ENCODE results near the gene CLEC18B.

CLEC18B gene

DNA sequence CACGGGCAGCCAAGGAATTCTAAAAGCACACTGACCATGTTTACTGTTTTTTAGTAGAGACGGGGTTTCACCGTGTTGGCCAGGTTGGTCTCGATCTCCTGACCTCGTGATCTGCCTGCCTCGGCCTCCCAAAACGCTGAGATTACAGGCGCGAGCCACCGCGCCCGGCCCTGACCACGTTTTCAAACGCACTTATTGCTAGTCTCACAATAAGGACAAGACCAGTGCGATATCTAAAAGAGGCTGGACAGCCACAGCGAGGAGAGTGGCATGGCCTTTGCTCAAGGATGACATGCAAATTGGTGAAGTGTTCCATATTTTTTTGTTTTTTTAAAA lies 35.0 kb upstream of the CLEC18B start:
- peaks cover 87% of the 10 kb centered on the region for H3K36me3 ChIP-seq (ENCODE audit: control insufficient read depth, insufficient read depth, low read length)
- H3K27ac ChIP-seq (ENCODE audit: low read depth, low read length): no peak overlapping the region
- H3K9me3 ChIP-seq (ENCODE audit: control insufficient read depth, insufficient read depth, low read length): no peaks in the 10 kb centered on the region
- no peak overlapping the region for H3K9ac ChIP-seq (ENCODE audit: low read depth, low read length)
- no peaks in the 10 kb centered on the region for H3K27me3 ChIP-seq (ENCODE audit: control insufficient read depth, insufficient read depth, low read length)
- H3K4me1 ChIP-seq (ENCODE audit: control insufficient read depth, insufficient read depth, low read length): no peaks in the 10 kb centered on the region
- no peak overlapping the region for H3K4me3 ChIP-seq (ENCODE audit: low read depth, low read length)

DNA sequence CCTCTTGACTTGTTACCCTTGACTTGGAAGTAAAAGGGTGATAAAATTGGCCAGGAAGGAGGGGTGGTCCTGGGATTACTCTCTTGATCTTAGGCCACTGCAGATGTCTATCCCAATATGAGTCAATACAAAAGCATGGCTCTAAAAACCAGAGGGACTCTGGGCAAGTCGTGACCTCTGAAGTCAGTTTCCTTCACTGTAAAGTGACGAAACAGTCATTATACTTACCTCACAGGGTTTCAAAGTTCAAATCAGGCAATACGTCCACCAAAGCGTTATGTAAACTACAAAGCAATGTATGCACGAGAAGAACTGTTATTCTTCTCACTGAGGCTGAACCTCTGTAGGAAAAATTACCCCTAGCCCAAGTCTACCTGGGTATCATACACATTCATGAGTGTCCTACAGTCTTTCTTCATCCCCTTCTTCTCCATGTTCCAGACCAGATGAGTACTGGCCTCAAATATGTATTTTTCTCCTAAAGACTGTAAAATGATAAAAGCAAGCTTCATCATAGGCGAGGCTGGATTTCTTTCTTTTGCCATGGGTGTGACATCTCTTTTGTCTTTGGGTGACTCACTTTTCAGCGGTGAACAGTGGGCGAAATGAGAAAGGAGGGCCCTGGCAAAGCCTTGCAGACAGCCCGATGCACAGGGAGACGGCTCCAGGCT lies 34.5 kb upstream of the CLEC18B start:
- Histone ChIP-seq H3K27me3 (ENCODE audit: control insufficient read depth, insufficient read depth, low read length) (no peaks in the 10 kb centered on the region), H3K4me1 (ENCODE audit: control insufficient read depth, insufficient read depth, low read length) (no peaks in the 10 kb centered on the region), H3K27ac (ENCODE audit: low read depth, low read length) (no peak overlapping the region), H3K36me3 (ENCODE audit: control insufficient read depth, insufficient read depth, low read length) (peaks cover 89% of the 10 kb centered on the region), H3K9me3 (ENCODE audit: control insufficient read depth, insufficient read depth, low read length) (no peaks in the 10 kb centered on the region), H3K9ac (ENCODE audit: low read depth, low read length) (no peak overlapping the region), H3K4me3 (ENCODE audit: low read depth, low read length) (no peak overlapping the region)

DNA sequence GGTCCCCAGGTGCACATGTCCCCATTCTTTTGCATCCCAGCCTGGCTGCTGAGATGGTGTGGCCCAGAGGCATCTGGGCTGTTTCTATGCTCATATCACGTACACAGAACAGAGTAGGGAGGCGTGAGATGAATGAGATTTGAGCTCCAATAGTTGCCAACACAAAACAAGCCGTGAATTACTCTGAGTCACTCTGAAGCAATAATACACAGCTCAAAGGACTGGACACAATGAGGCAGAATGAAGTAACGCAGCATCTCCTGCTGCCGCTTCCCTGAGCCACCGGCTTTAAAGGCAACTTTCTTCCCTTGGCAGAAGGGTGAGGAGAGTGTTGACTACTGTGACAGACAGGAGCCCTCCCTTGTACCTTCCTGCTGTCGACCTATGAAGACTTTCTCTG lies 33.9 kb upstream of the CLEC18B start:
- H3K36me3 ChIP-seq (ENCODE audit: control insufficient read depth, insufficient read depth, low read length): peaks cover 86% of the 10 kb centered on the region
- H3K9ac ChIP-seq (ENCODE audit: low read depth, low read length): no peak overlapping the region
- H3K4me3 ChIP-seq (ENCODE audit: low read depth, low read length): no peak overlapping the region

DNA sequence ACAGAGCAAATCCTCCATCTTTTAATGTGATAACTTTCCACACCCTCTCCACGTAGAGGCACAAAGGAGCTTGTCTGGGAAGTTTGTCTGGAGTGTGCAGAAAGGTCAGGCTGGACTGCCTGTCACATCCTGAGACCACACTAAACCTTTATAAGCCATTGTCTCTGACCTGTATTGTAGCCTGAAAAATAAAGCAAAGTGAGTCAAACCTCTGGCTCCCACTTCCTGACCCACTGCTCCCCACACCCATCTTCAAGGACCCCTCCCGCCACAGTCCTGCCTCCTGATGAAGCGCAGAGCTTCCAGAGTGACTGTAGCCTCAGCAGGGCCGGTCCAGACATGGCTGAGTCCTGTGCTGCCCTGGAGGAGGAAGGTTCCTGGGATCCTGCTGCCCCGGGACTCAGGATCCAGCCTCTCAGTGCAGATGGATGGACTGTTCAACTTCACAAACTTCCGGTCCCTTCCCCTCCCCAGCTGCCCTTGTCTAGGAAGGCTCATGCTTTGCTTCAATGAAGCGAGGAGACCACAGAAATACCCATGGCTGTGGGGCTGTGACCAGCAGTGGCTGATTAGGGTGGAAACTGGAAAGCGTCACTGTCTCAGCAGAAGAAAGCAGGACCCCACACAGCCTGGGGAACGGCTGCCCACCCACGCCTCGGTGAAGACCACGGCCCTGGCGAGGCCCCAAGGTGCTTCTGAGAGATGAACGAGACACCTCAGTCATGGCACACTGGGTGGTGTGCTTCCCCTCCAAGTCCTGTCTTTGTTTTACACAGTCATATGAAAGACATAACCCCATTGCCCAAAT lies 30.9 kb upstream of the CLEC18B start:
- Histone ChIP-seq H3K27ac (ENCODE audit: low read depth, low read length) (no peak overlapping the region), H3K27me3 (ENCODE audit: control insufficient read depth, insufficient read depth, low read length) (no peaks in the 10 kb centered on the region), H3K36me3 (ENCODE audit: control insufficient read depth, insufficient read depth, low read length) (peaks cover 81% of the 10 kb centered on the region), H3K9ac (ENCODE audit: low read depth, low read length) (no peak overlapping the region), H3K9me3 (ENCODE audit: control insufficient read depth, insufficient read depth, low read length) (no peaks in the 10 kb centered on the region), H3K4me1 (ENCODE audit: control insufficient read depth, insufficient read depth, low read length) (no peaks in the 10 kb centered on the region), H3K4me3 (ENCODE audit: low read depth, low read length) (no peak overlapping the region)

More for the DNA sequence above, 33.9 kb upstream of the CLEC18B start:
- H3K27me3 ChIP-seq (ENCODE audit: control insufficient read depth, insufficient read depth, low read length): no peaks in the 10 kb centered on the region
- no peak overlapping the region for H3K27ac ChIP-seq (ENCODE audit: low read depth, low read length)
- no peaks in the 10 kb centered on the region for H3K4me1 ChIP-seq (ENCODE audit: control insufficient read depth, insufficient read depth, low read length)
- no peaks in the 10 kb centered on the region for H3K9me3 ChIP-seq (ENCODE audit: control insufficient read depth, insufficient read depth, low read length)

DNA sequence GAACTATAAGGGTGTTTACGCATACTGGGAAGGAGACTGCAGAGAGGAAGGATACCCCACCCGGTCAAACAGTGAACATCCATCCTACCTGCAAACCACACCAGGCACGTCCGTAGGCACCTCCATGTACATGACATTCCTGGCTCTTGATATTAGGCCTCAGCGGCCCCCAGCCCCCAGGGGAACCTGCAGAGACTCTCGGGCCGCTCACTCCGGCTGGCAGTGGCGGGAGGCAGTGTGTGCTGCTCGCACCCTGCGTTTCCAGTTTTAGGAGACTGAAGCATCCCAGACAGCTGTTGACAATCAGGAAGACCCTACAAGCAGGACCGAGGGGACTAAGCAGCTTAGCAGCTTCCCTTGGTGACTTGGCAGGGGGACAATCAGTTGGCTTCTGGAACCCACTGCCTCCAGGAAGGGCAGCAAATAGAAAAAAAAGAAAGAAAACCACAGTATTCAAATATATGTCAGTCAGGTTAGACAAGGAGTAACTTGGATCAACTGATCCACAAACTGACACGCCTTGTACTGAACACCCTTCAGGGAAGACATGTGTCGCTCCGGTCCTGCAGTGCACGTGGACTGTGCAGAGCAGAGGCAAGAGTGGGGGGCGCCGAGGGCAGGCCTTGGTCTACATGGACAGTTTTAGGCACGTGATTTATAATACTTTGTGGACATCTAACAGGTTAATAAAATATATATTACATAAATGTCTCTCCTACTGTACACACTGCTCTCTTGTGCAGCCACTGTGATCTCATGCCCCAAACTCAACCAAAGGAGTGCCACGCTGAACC lies 29.9 kb upstream of the CLEC18B start:
- no peaks in the 10 kb centered on the region for H3K27me3 ChIP-seq (ENCODE audit: control insufficient read depth, insufficient read depth, low read length)
- no peak overlapping the region for H3K9ac ChIP-seq (ENCODE audit: low read depth, low read length)
- no peak overlapping the region for H3K27ac ChIP-seq (ENCODE audit: low read depth, low read length)
- no peak overlapping the region for H3K4me3 ChIP-seq (ENCODE audit: low read depth, low read length)
- H3K36me3 ChIP-seq (ENCODE audit: control insufficient read depth, insufficient read depth, low read length): peaks cover 77% of the 10 kb centered on the region
- H3K4me1 ChIP-seq (ENCODE audit: control insufficient read depth, insufficient read depth, low read length): no peaks in the 10 kb centered on the region
- H3K9me3 ChIP-seq (ENCODE audit: control insufficient read depth, insufficient read depth, low read length): no peaks in the 10 kb centered on the region

DNA sequence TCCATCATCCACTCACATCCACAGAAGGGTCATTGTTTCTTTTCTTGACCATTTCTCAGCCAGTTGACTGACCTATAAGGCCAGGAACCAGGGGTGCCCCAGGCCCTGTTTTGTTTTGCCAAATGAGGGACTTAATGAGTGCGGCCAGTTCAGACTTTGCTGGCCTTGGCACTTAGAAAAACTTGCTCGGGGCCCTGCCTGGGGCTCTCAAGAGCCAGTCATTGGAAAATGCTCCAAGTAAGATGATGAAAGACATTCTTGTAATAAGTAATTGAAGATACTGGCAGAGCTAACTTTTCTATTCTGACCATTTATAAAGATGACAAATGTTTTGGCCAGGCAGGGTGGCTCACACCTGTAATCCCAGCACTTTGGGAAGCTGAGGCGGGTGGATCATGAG lies 29.0 kb upstream of the CLEC18B start:
- Histone ChIP-seq H3K4me3 (ENCODE audit: low read depth, low read length) (no peak overlapping the region), H3K9ac (ENCODE audit: low read depth, low read length) (no peak overlapping the region), H3K4me1 (ENCODE audit: control insufficient read depth, insufficient read depth, low read length) (no peaks in the 10 kb centered on the region), H3K27ac (ENCODE audit: low read depth, low read length) (no peak overlapping the region), H3K27me3 (ENCODE audit: control insufficient read depth, insufficient read depth, low read length) (no peaks in the 10 kb centered on the region), H3K9me3 (ENCODE audit: control insufficient read depth, insufficient read depth, low read length) (no peaks in the 10 kb centered on the region), H3K36me3 (ENCODE audit: control insufficient read depth, insufficient read depth, low read length) (peaks cover 68% of the 10 kb centered on the region)

DNA sequence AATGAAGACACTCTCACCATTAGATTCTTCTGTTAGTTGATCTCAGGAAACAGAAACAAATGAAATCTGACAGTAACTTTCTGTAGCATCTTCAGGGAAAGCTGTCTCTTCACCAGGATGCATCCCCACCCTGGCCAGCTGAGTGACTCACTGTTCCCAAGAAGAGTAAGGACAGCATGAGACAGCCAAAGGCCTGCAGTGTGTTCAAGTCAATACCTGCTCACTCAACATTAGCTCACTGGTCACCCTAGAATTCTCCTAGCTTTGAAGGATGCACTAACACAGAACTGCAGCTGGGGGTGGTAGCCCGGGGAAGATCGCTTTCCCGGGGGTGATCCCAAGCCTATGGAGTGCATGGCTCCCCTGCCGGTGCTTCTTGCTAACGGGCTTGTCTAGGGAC lies 28.2 kb upstream of the CLEC18B start:
- H3K27me3 ChIP-seq (ENCODE audit: control insufficient read depth, insufficient read depth, low read length): no peaks in the 10 kb centered on the region

DNA sequence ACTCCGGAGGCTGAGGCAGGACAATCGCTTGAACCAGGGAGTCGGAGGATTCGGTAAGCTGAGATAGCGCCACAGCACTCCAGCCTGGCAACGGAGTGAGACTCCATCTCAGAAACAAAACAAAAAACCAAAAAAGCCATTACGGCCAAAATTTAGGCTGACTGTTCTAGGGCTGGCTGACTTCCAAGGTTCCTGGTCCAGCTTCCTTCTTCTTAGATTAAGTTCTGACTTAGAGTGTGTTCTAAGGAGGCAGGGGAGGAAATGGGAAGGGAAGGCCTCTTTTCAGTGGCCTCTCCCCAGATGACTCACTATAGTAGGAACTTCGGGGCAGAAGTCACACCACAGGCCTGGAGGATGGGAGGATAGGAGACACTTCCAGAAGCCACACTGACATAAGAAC lies 27.7 kb upstream of the CLEC18B start:
- H3K9ac ChIP-seq (ENCODE audit: low read depth, low read length): no peak overlapping the region
- H3K4me3 ChIP-seq (ENCODE audit: low read depth, low read length): no peak overlapping the region
- no peaks in the 10 kb centered on the region for H3K9me3 ChIP-seq (ENCODE audit: control insufficient read depth, insufficient read depth, low read length)
- H3K27me3 ChIP-seq (ENCODE audit: control insufficient read depth, insufficient read depth, low read length): no peaks in the 10 kb centered on the region
- no peaks in the 10 kb centered on the region for H3K4me1 ChIP-seq (ENCODE audit: control insufficient read depth, insufficient read depth, low read length)
- no peak overlapping the region for H3K27ac ChIP-seq (ENCODE audit: low read depth, low read length)
- peaks cover 61% of the 10 kb centered on the region for H3K36me3 ChIP-seq (ENCODE audit: control insufficient read depth, insufficient read depth, low read length)

More for the DNA sequence above, 28.2 kb upstream of the CLEC18B start:
- Histone ChIP-seq H3K4me1 (ENCODE audit: control insufficient read depth, insufficient read depth, low read length) (no peaks in the 10 kb centered on the region), H3K36me3 (ENCODE audit: control insufficient read depth, insufficient read depth, low read length) (peaks cover 61% of the 10 kb centered on the region), H3K9ac (ENCODE audit: low read depth, low read length) (no peak overlapping the region), H3K9me3 (ENCODE audit: control insufficient read depth, insufficient read depth, low read length) (no peaks in the 10 kb centered on the region), H3K27ac (ENCODE audit: low read depth, low read length) (no peak overlapping the region), H3K4me3 (ENCODE audit: low read depth, low read length) (no peak overlapping the region)

DNA sequence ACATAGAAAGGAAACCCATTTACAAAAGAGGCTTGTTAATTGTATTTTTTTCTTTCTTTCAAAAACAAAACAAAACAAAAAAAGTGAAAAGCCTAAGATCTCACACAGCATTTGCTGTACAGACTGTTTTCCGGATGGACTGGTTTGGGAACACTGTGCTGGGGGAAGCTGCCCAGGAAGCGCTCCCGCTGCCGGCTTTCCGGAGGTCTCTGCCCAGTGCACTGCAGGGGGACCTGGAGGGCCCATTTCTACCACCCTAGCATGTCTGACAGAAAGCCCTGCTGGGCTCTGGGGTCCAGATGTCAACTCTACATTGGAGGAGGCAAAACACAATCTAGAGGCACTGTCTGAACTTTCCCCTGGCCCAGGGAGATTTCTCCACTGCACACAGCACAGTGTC lies 26.3 kb upstream of the CLEC18B start:
- peaks cover 49% of the 10 kb centered on the region for H3K36me3 ChIP-seq (ENCODE audit: control insufficient read depth, insufficient read depth, low read length)
- no peak overlapping the region for H3K9ac ChIP-seq (ENCODE audit: low read depth, low read length)
- no peaks in the 10 kb centered on the region for H3K4me1 ChIP-seq (ENCODE audit: control insufficient read depth, insufficient read depth, low read length)
- H3K4me3 ChIP-seq (ENCODE audit: low read depth, low read length): no peak overlapping the region
- no peak overlapping the region for H3K27ac ChIP-seq (ENCODE audit: low read depth, low read length)
- no peaks in the 10 kb centered on the region for H3K27me3 ChIP-seq (ENCODE audit: control insufficient read depth, insufficient read depth, low read length)
- no peaks in the 10 kb centered on the region for H3K9me3 ChIP-seq (ENCODE audit: control insufficient read depth, insufficient read depth, low read length)

DNA sequence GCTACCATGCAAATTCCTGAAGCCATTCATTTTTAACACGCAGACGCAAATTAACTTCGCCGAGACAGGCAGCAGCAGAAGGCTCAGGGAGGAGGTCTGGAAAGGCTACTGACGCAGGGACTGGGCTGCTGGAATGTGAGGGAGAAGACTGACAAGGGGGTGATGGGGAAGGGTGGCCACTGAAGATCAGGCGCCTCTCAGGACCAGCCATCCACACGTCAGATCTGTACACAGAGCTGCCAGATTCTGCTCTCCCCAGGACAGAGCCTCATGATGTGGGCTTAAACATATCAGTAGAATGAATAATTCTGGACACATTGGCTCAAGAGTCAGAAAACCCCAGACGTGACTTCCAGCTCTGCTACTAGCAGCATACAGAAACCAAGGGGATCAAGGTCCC lies 25.6 kb upstream of the CLEC18B start:
- Histone ChIP-seq H3K4me1 (ENCODE audit: control insufficient read depth, insufficient read depth, low read length) (no peaks in the 10 kb centered on the region), H3K9me3 (ENCODE audit: control insufficient read depth, insufficient read depth, low read length) (no peaks in the 10 kb centered on the region), H3K4me3 (ENCODE audit: low read depth, low read length) (no peak overlapping the region), H3K9ac (ENCODE audit: low read depth, low read length) (no peak overlapping the region), H3K27me3 (ENCODE audit: control insufficient read depth, insufficient read depth, low read length) (no peaks in the 10 kb centered on the region), H3K36me3 (ENCODE audit: control insufficient read depth, insufficient read depth, low read length) (peaks cover 47% of the 10 kb centered on the region), H3K27ac (ENCODE audit: low read depth, low read length) (no peak overlapping the region)

Data from HUES48 (cell line).